Fibroblast of peridontal ligament (primary cell): Measurements from ENCODE around the gene SHISA9.
A peak's percentile ranks its signal among the peaks of the same experiment; 100 is the strongest.
"Not testable (repeated sequence)": the region's sequence is repeated elsewhere in the genome, so short reads cannot be mapped to it uniquely, and the experiment has no call there.

Source experiments
- DNase-seq: peaks from one replicate; pipeline ENCODE4 v3.0.0-alpha.2; 2010; ENCODE audit errors: extremely low read depth

Gene SHISA9

GRCh38 chr16:12900156-12900555, 1.2 kb upstream of the SHISA9 start:
- no peak for DNase-seq

GRCh38 chr16:12900599-12901203, 697 bp upstream of the SHISA9 start:
- DNase-seq: no peak

DNA sequence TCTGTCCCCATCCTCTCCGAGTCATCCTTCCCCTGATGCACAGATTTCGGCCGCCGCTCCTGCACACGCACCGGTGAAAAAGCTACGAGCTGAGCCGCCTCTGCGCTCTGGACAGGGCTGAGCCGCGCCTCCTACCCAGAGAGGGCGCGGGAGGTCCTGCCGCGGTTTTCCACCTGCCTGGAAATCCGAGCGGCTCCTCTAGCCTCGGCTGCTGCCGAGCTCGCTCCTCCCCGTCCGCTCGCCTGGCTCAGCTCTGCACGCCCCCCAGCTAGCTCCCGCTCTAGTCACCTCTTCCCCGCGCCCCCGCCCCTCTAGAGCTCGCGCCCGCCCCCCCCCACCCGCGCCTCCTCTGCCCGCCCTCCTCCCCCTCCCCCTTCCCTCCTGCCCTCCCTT, 198 bp upstream of the SHISA9 start:
- DNase-seq: no peak

DNA sequence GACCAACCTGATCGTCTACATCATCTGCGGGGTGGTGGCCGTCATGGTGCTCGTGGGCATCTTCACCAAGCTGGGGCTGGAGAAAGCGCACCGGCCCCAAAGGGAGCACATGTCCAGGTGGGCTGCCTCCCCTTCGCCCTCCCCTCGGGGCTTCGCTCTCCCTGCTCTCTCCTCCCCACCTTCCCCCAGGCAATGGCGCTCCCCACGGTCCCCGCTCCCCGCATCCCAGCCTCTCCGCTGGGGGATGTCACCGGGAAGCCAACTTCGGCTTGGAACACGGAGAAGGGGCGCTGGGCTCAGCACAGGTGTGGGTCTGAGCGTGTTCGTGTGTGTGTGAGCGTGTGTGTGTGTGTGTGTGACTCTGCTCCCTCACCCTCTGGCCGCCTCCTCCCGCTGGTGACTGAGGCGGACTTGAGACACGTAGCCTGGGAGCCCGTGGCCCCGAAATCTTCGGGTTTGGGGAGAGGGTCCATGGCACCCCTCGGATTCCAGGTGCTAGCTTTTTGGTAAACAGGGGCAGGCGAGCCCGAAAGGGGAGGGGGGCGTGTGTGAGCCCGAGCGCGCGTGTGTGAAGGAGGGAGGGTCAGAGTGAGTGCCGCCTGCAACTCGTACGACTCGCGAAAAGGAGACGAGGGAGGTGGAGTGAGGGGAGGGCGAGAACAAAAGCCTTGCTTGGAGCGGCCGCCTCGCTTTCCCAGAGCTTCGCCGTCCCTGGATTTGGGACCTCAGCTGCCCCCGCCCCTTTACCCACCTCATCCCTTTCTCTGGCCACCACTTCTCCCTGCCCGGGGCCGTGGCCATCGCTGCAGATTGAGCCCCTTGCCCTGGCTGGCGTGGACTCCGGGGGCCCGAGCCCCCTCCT, 1.3 kb downstream of the SHISA9 start:
- DNase-seq: no peak

GRCh38 chr16:12903407-12904328, 2.3 kb downstream of the SHISA9 start:
- no peak for DNase-seq

GRCh38 chr16:12904329-12904671, 2.9 kb downstream of the SHISA9 start:
- no peak for DNase-seq

- no peak for DNase-seq
Observed at GRCh38 chr16:12906271-12906670, 4.9 kb downstream of the SHISA9 start.

DNA sequence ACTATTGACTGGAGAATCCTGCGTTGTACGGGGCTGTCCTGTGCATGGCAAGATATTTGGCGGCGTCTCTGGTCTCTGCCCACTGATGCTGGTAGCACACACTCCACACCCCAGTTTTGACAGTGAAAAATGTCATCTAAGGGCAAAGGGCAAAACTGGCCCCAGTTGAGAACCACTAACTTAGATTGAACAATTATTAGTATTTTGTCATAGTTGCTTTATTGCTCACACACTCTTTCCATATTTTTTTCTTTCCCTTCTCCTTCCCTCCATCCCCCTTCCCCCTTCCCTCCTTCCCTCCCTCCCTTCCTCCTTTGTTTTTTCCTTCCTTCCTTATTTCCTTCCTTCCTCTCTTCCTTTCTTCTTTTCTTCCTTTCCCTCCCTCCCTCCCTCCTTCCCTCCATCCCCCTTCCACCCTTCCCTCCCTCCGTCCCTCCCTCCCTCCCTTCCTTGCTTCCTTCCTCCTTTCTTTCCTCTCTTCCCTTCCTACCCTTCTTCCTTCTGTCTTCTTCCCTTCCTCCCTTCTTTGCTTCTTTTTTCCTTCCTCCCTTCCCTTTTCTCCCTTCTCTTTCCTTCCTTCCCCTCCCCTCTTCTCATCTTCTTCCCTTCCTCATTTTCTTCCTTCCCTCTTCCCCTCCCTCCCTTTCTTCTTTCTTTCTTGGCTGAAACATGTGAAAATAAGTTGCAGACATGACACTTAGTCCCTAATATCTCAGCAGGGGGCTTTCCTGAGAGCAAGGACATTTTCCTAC, 5.5 kb downstream of the SHISA9 start:
- no peak for DNase-seq

DNA sequence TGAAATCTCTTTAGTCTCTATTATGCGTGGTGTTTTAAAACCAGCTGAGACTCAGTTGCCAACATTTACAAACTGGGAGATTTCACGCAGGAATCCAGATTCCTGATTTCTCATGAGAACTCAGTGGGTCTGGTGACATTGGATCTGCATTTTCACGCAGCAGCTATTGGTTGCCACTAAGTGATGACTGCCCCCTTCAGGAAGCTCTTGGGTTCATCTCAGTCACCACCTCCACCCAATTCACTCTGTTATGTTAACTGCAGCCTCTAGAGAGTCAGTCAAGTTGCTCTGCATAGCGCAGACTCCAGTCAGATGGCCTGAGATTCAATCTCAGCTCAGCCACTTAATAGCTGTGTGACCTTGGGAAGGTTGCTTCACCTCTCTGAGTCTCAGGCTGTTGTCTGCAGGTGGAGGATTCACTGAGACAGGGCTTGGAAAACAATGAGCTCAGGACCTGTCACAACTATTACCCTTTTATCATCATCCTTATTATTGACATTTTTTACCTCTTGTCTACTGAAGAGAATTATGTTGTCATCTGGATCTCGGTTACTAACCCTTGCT, 6.4 kb downstream of the SHISA9 start:
- DNase-seq: peak; percentile 2

- no peak for DNase-seq
Observed at GRCh38 chr16:12917246-12917645, 15.8 kb downstream of the SHISA9 start.

DNA sequence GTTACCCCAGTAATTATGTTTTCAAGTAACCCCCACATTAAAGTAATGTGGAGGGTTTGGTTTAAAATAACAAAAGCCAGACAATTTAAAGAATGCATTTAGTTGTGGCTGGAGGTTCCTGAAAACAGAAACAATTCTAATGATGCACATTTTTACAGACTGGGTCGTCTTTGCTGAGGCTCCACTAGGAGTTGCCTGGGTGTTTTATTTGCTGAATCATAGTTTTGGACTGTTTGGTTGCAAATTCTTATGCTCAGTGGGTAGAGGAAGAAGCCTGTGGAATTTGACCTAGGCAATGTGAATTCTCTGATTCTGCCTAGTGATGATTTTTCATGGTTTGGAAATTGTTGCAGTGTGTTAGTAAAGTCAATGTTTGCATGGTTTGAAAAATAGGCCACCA, 16.3 kb downstream of the SHISA9 start:
- DNase-seq: no peak

GRCh38 chr16:12920739-12921138, 19.3 kb downstream of the SHISA9 start:
- DNase-seq: no peak

- DNase-seq: not testable (repeated sequence)
Observed at GRCh38 chr16:12923640-12924039, 22.2 kb downstream of the SHISA9 start.

GRCh38 chr16:12925026-12925800, 23.8 kb downstream of the SHISA9 start:
- no peak for DNase-seq

DNA sequence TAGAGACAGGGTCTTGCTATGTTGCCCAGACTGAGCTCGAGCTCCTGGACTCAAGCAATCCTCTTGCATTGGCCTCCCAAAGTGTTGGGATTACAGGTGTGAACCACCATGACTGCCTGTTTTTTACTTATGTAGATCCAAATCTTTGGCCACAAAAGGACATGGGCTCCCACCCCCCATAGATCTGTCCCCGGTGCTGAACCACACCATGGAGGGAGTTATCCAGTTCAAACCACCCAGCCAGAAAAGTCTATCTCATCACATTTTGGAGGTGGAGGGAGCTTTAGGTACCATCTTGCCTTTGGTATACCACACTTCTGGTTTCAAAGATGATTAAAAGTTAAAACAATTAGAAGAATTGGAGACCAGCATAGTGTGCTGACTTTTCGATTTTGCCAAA, 26.2 kb downstream of the SHISA9 start:
- no peak for DNase-seq

GRCh38 chr16:12930881-12931280, 29.5 kb downstream of the SHISA9 start:
- no peak for DNase-seq

DNA sequence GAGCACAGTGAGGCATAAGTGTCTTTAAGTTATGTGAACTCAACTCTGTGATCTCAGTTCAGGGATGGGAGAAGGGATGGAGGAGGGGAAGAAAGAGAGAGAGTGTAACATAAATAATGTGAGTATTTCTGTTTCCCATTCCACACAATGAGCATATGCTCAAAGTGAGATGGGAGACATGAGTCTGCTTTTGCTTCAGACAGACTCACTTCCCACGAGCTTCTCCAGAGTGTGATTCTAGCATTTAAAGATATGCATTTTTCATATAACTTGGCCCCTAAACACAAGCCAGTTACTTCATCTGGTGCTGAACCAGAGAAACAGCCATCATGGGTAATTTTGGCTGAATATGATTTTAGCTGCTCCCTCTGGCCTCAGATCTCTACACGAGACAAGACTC, 35.0 kb downstream of the SHISA9 start:
- DNase-seq: no peak

DNA sequence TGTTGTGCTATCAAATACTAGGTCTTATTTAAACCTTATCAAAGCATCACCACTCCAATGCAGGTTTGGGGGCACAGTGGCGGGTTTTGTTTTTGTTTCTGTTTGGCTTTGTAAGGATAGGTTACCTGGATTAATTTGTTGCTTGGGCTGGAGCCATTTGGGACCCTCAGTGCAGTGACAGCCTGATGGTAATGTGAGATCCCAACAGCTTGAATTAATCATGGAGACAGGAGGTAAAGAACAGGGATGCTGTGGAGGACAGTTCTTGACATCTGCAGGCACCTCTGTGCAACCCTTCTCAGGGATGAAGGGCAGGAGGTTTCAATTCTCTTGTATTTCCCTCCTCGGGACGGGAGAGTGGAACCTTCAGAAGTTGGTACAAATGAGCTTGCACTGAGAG, 40.5 kb downstream of the SHISA9 start:
- no peak for DNase-seq

DNA sequence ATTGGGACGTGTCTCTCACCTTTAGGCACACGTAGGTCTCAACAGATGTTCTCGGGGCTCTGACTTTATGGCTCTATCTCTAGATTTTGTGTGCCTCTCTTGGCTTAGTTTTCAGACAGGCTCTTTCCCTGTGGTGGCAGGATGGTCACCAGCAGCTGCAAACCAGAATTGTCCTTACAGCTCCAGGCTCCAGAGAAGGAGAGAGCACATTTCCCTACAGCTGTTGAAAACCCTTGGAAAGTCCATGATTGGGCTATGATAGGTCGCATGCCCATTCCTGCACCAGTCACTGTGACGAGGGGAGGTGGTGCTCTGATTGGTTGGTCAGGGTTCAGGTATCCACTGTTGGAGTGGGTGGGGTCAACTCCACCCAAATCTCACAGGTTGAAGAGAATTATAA, 41.5 kb downstream of the SHISA9 start:
- no peak for DNase-seq

DNA sequence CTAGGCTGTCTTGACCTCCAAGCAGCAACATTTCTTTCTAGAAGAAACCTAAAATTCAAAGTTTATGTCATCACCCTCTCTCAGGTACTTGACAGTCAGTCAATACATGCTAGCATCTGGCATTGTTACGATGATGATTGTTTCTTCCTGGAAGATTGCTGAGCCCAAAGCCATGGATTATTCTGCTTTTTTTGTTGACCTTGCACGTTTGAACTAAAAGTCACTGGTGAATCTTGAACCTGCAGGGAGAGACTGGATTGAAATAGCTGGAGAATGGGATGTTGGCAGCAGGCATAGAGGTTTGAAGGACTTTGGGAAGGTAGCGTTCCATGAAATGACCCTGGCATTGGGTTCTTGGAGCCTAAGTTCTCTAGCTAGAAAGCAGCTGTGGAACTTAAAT, 42.9 kb downstream of the SHISA9 start:
- no peak for DNase-seq

GRCh38 chr16:12951392-12951791, 50.0 kb downstream of the SHISA9 start:
- no peak for DNase-seq
